ENCODE data around the gene DBF4B. TPM values are rescaled to one million over a fixed set of nuclear protein-coding genes. Genes with fewer than 3 reads are reported as not detected.

Gene DBF4B
- total and polyA plus RNA-seq, 2 of the 13 experiments (the other 11 are each of a cell fraction or from before 2014, with no cell fraction given): 11.7 to 13.2 TPM

DNA sequence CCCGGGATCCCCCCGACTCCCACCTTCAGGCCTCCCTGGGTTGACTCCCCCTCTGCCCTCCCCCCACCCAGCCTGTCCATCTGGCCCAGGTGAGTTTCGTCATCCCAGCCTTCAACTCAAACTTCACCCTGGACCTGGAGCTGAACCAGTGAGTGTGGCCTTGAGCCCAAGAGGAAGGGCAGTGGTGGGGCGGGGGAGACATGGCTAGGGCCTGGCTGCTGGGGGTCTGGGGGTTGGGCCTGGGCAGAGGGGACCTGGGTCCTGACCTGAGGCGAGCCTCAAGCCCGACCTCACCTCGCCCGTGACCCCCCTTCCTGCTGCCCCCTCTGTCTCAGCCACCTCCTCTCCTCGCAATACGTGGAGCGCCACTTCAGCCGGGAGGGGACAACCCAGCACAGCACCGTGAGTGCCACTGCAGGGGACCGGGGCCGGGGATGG, 61.2 kb downstream of the DBF4B start (continued):
- TF ChIP-seq, protein P1, sequence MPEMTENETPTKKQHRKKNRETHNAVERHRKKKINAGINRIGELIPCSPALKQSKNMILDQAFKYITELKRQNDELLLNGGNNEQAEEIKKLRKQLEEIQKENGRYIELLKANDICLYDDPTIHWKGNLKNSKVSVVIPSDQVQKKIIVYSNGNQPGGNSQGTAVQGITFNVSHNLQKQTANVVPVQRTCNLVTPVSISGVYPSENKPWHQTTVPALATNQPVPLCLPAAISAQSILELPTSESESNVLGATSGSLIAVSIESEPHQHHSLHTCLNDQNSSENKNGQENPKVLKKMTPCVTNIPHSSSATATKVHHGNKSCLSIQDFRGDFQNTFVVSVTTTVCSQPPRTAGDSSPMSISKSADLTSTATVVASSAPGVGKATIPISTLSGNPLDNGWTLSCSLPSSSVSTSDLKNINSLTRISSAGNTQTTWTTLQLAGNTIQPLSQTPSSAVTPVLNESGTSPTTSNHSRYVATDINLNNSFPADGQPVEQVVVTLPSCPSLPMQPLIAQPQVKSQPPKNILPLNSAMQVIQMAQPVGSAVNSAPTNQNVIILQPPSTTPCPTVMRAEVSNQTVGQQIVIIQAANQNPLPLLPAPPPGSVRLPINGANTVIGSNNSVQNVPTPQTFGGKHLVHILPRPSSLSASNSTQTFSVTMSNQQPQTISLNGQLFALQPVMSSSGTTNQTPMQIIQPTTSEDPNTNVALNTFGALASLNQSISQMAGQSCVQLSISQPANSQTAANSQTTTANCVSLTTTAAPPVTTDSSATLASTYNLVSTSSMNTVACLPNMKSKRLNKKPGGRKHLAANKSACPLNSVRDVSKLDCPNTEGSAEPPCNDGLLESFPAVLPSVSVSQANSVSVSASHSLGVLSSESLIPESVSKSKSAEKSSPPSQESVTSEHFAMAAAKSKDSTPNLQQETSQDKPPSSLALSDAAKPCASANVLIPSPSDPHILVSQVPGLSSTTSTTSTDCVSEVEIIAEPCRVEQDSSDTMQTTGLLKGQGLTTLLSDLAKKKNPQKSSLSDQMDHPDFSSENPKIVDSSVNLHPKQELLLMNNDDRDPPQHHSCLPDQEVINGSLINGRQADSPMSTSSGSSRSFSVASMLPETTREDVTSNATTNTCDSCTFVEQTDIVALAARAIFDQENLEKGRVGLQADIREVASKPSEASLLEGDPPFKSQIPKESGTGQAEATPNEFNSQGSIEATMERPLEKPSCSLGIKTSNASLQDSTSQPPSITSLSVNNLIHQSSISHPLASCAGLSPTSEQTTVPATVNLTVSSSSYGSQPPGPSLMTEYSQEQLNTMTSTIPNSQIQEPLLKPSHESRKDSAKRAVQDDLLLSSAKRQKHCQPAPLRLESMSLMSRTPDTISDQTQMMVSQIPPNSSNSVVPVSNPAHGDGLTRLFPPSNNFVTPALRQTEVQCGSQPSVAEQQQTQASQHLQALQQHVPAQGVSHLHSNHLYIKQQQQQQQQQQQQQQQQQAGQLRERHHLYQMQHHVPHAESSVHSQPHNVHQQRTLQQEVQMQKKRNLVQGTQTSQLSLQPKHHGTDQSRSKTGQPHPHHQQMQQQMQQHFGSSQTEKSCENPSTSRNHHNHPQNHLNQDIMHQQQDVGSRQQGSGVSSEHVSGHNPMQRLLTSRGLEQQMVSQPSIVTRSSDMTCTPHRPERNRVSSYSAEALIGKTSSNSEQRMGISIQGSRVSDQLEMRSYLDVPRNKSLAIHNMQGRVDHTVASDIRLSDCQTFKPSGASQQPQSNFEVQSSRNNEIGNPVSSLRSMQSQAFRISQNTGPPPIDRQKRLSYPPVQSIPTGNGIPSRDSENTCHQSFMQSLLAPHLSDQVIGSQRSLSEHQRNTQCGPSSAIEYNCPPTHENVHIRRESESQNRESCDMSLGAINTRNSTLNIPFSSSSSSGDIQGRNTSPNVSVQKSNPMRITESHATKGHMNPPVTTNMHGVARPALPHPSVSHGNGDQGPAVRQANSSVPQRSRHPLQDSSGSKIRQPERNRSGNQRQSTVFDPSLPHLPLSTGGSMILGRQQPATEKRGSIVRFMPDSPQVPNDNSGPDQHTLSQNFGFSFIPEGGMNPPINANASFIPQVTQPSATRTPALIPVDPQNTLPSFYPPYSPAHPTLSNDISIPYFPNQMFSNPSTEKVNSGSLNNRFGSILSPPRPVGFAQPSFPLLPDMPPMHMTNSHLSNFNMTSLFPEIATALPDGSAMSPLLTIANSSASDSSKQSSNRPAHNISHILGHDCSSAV (CRISPR knock-in tag; IDR thresholded peaks at IDR 0.05; ENCODE audit: borderline replicate concordance): no peak
- no peak for TF ChIP-seq RBM39 (IDR thresholded peaks at IDR 0.05; ENCODE audit: low read depth, low read length, poor library complexity, severe bottlenecking)
- TF ChIP-seq DMAP1 (CRISPR knock-in tag; IDR thresholded peaks at IDR 0.05): no peak
- TF ChIP-seq, protein P2, sequence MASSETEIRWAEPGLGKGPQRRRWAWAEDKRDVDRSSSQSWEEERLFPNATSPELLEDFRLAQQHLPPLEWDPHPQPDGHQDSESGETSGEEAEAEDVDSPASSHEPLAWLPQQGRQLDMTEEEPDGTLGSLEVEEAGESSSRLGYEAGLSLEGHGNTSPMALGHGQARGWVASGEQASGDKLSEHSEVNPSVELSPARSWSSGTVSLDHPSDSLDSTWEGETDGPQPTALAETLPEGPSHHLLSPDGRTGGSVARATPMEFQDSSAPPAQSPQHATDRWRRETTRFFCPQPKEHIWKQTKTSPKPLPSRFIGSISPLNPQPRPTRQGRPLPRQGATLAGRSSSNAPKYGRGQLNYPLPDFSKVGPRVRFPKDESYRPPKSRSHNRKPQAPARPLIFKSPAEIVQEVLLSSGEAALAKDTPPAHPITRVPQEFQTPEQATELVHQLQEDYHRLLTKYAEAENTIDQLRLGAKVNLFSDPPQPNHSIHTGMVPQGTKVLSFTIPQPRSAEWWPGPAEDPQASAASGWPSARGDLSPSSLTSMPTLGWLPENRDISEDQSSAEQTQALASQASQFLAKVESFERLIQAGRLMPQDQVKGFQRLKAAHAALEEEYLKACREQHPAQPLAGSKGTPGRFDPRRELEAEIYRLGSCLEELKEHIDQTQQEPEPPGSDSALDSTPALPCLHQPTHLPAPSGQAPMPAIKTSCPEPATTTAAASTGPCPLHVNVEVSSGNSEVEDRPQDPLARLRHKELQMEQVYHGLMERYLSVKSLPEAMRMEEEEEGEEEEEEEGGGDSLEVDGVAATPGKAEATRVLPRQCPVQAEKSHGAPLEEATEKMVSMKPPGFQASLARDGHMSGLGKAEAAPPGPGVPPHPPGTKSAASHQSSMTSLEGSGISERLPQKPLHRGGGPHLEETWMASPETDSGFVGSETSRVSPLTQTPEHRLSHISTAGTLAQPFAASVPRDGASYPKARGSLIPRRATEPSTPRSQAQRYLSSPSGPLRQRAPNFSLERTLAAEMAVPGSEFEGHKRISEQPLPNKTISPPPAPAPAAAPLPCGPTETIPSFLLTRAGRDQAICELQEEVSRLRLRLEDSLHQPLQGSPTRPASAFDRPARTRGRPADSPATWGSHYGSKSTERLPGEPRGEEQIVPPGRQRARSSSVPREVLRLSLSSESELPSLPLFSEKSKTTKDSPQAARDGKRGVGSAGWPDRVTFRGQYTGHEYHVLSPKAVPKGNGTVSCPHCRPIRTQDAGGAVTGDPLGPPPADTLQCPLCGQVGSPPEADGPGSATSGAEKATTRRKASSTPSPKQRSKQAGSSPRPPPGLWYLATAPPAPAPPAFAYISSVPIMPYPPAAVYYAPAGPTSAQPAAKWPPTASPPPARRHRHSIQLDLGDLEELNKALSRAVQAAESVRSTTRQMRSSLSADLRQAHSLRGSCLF (CRISPR knock-in tag; IDR thresholded peaks at IDR 0.05; ENCODE audit: borderline replicate concordance): no peak
- peak; percentile 62 for TF ChIP-seq BCL6 (CRISPR knock-in tag; IDR thresholded peaks at IDR 0.05)
- TF ChIP-seq HDAC1 (CRISPR knock-in tag; IDR thresholded peaks at IDR 0.05): peak; percentile 54; the same call in 1 of the 2 replicates
- peak; percentile 89 for TF ChIP-seq SKI (IDR thresholded peaks at IDR 0.05; ENCODE audit: partially characterized antibody)
- TF ChIP-seq, protein P3, sequence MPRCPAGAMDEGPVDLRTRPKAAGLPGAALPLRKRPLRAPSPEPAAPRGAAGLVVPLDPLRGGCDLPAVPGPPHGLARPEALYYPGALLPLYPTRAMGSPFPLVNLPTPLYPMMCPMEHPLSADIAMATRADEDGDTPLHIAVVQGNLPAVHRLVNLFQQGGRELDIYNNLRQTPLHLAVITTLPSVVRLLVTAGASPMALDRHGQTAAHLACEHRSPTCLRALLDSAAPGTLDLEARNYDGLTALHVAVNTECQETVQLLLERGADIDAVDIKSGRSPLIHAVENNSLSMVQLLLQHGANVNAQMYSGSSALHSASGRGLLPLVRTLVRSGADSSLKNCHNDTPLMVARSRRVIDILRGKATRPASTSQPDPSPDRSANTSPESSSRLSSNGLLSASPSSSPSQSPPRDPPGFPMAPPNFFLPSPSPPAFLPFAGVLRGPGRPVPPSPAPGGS (CRISPR knock-in tag; IDR thresholded peaks at IDR 0.05): no peak
- TF ChIP-seq, protein P4, sequence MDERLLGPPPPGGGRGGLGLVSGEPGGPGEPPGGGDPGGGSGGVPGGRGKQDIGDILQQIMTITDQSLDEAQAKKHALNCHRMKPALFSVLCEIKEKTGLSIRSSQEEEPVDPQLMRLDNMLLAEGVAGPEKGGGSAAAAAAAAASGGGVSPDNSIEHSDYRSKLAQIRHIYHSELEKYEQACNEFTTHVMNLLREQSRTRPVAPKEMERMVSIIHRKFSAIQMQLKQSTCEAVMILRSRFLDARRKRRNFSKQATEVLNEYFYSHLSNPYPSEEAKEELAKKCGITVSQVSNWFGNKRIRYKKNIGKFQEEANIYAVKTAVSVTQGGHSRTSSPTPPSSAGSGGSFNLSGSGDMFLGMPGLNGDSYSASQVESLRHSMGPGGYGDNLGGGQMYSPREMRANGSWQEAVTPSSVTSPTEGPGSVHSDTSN (CRISPR knock-in tag; IDR thresholded peaks at IDR 0.05): peak; percentile 38; the same call in 1 of the 2 replicates
- no peak for TF ChIP-seq ZNF768 (CRISPR knock-in tag; IDR thresholded peaks at IDR 0.05)
- no peak for TF ChIP-seq SP2 (CRISPR knock-in tag; IDR thresholded peaks at IDR 0.05)

Data from HepG2 (cell line).